SK-N-MC (cell line): ENCODE results near the gene PHF20.

Source experiments
- EZH2 ChIP-seq: fragments of 200-600 bp; sonication (generic); IDR thresholded peaks from one replicate; pipeline ENCODE4 v1.6.1; 2017; ENCODE audit warnings: antibody characterized with exemption
- FOXP2 ChIP-seq: optimal IDR thresholded peaks from 2 replicates; pipeline ENCODE3; 2011; ENCODE audit warnings: mild to moderate bottlenecking, moderate library complexity; ENCODE audit not compliant: insufficient read depth; ENCODE audit errors: extremely low read length, control extremely low read depth
- POLR2AphosphoS5 ChIP-seq: IDR thresholded peaks from 2 replicates; pipeline ENCODE4 v1.6.1; 2012; ENCODE audit warnings: mild to moderate bottlenecking, low read depth, low read length, borderline replicate concordance

GRCh38 chr20:35773154-35773751 lies 1.4 kb downstream of the PHF20 start:
- TF ChIP-seq POLR2AphosphoS5 (no peak), EZH2 (no peak), FOXP2 (no peak)
